ENCODE data around the gene KRTAP5-11.
"Not testable (repeated sequence)": the region's sequence is repeated elsewhere in the genome, so short reads cannot be mapped to it uniquely, and the experiment has no call there.

KRTAP5-11 gene

GRCh38 chr11:71582309-71582895, at the start of gene KRTAP5-11:
Gene KRTAP5-11 (minus strand): TSS chr11:71582875. CDS start chr11:71582837, 38 bp downstream.
- POLR2A ChIA-PET: no interaction called here

GRCh38 chr11:71631551-71631950, 48.9 kb upstream of the KRTAP5-11 start:
- CTCF ChIA-PET; H3K4me3 ChIP-seq (ENCODE audit: low read depth, low read length); DNase-seq (ENCODE audit: low read depth, low spot score); POLR2A ChIA-PET: not testable (repeated sequence)

More at GRCh38 chr11:71582309-71582895, at the start of gene KRTAP5-11:
- CTCF ChIA-PET: no interaction called here
- TF ChIP-seq CTCF (IDR thresholded peaks at IDR 0.05; ENCODE audit: insufficient read depth, low read length, missing control alignments): no peak
- no peak within 1 kb of the TSS for H3K4me3 ChIP-seq (ENCODE audit: low read depth, low read length)
- no peak for DNase-seq (ENCODE audit: low read depth, low spot score)

GRCh38 chr11:71630071-71630470, 47.4 kb upstream of the KRTAP5-11 start:
- POLR2A ChIA-PET; DNase-seq (ENCODE audit: low read depth, low spot score); CTCF ChIA-PET; H3K4me3 ChIP-seq (ENCODE audit: low read depth, low read length): not testable (repeated sequence)

GRCh38 chr11:71628943-71629342, 46.3 kb upstream of the KRTAP5-11 start:
- H3K4me3 ChIP-seq (ENCODE audit: low read depth, low read length); DNase-seq (ENCODE audit: low read depth, low spot score); CTCF ChIA-PET; POLR2A ChIA-PET: not testable (repeated sequence)

- H3K4me3 ChIP-seq (ENCODE audit: low read depth, low read length); CTCF ChIA-PET; DNase-seq (ENCODE audit: low read depth, low spot score); POLR2A ChIA-PET: not testable (repeated sequence)
These were observed 40.6 kb upstream of the KRTAP5-11 start for GRCh38 chr11:71623226-71623625.

- POLR2A ChIA-PET; DNase-seq (ENCODE audit: low read depth, low spot score); CTCF ChIA-PET; H3K4me3 ChIP-seq (ENCODE audit: low read depth, low read length): not testable (repeated sequence)
These were observed 39.9 kb upstream of the KRTAP5-11 start for GRCh38 chr11:71622561-71622960.

- H3K4me3 ChIP-seq (ENCODE audit: low read depth, low read length); DNase-seq (ENCODE audit: low read depth, low spot score); CTCF ChIA-PET; POLR2A ChIA-PET: not testable (repeated sequence)
These were observed 32.3 kb upstream of the KRTAP5-11 start for GRCh38 chr11:71615003-71615402.

GRCh38 chr11:71614366-71614917, 31.8 kb upstream of the KRTAP5-11 start:
- DNase-seq (ENCODE audit: low read depth, low spot score); CTCF ChIA-PET; H3K4me3 ChIP-seq (ENCODE audit: low read depth, low read length); POLR2A ChIA-PET: not testable (repeated sequence)

- DNase-seq (ENCODE audit: low read depth, low spot score); CTCF ChIA-PET; H3K4me3 ChIP-seq (ENCODE audit: low read depth, low read length); POLR2A ChIA-PET: not testable (repeated sequence)
These were observed 31.3 kb upstream of the KRTAP5-11 start for GRCh38 chr11:71613931-71614330.

GRCh38 chr11:71611218-71611910, 28.7 kb upstream of the KRTAP5-11 start:
- POLR2A ChIA-PET; CTCF ChIA-PET; DNase-seq (ENCODE audit: low read depth, low spot score): not testable (repeated sequence)

GRCh38 chr11:71608272-71608671, 25.6 kb upstream of the KRTAP5-11 start:
- POLR2A ChIA-PET; H3K4me3 ChIP-seq (ENCODE audit: low read depth, low read length); DNase-seq (ENCODE audit: low read depth, low spot score); CTCF ChIA-PET: not testable (repeated sequence)

More at GRCh38 chr11:71611218-71611910, 28.7 kb upstream of the KRTAP5-11 start:
- not testable (repeated sequence) for H3K4me3 ChIP-seq (ENCODE audit: low read depth, low read length)

- CTCF ChIA-PET; POLR2A ChIA-PET; H3K4me3 ChIP-seq (ENCODE audit: low read depth, low read length); DNase-seq (ENCODE audit: low read depth, low spot score): not testable (repeated sequence)
These were observed 25.0 kb upstream of the KRTAP5-11 start for GRCh38 chr11:71607520-71608216.

GRCh38 chr11:71606853-71607519, 24.3 kb upstream of the KRTAP5-11 start:
- H3K4me3 ChIP-seq (ENCODE audit: low read depth, low read length); DNase-seq (ENCODE audit: low read depth, low spot score); POLR2A ChIA-PET; CTCF ChIA-PET: not testable (repeated sequence)

- H3K4me3 ChIP-seq (ENCODE audit: low read depth, low read length); POLR2A ChIA-PET; DNase-seq (ENCODE audit: low read depth, low spot score); CTCF ChIA-PET: not testable (repeated sequence)
These were observed 22.3 kb upstream of the KRTAP5-11 start for GRCh38 chr11:71604798-71605488.

- POLR2A ChIA-PET; DNase-seq (ENCODE audit: low read depth, low spot score); H3K4me3 ChIP-seq (ENCODE audit: low read depth, low read length); CTCF ChIA-PET: not testable (repeated sequence)
These were observed 20.5 kb upstream of the KRTAP5-11 start for GRCh38 chr11:71603221-71603620.

Measured in AG04449 (cell line).